Measurements from ENCODE around the gene MAPK12. TPM values are rescaled to one million over a fixed set of nuclear protein-coding genes. Genes with fewer than 3 reads are reported as not detected.

MAPK12 gene
- total and polyA plus RNA-seq, 2 donors (not counting 3 experiments of a cell fraction or from before 2014, with no cell fraction given): 72.3 to 86.8 TPM

GRCh38 chr22:50260434-50260800, 1.1 kb downstream of the MAPK12 start:
- H3K9ac ChIP-seq (replicated peaks; ENCODE audit: extremely low read depth, insufficient read depth, low read length): peak overlapping the region; percentile 67
- peak overlapping the region; percentile 22 for H3K27ac ChIP-seq (ENCODE audit: insufficient read depth, low read depth, low read length)

More at GRCh38 chr22:50260434-50260800, 1.1 kb downstream of the MAPK12 start:
- H3K4me1 ChIP-seq (ENCODE audit: control insufficient read depth, extremely low read depth, insufficient read depth, low read length): peaks cover 11% of the 10 kb centered on the region
- no peak for DNase-seq (ENCODE audit: low read depth, low spot score)
- intact Hi-C loops (cut with micrococcal nuclease): no loop called here
- no peaks in the 10 kb centered on the region for H3K27me3 ChIP-seq (ENCODE audit: control insufficient read depth in 2 of 2, insufficient read depth in 2 of 2, low read length in 2 of 2)
- peaks cover 22% of the 10 kb centered on the region for H3K79me2 ChIP-seq (ENCODE audit: control insufficient read depth, insufficient read depth, low read length)
- no TSS peak for BruUV-seq (replicated peaks)
- peak overlapping the region; percentile 76 for H2AFZ ChIP-seq (ENCODE audit: low read depth, low read length)
- ChIA-PET POLR2A (interaction anchor here (1.3 kb wide), 1 partner anchor 12 kb away, joined by 3 read pairs; no protein-coding TSS in a partner anchor), CTCF (interaction anchor here (0.6 to 4.9 kb wide), 6 partner anchors 9 to 81 kb away, joined by 3 to 41 read pairs (median 6); partner anchors contain the start of genes HDAC10 and MAPK11)
- peaks cover 0 to 24% of the 10 kb centered on the region in 2 experiments for H3K36me3 ChIP-seq (ENCODE audit: control insufficient read depth in 2 of 2, extremely low read depth in 1 of 2, insufficient read depth in 2 of 2, low read length in 2 of 2)
- dilution Hi-C loops (cut with MboI; ENCODE audit: extremely low pct_ligation_motif_present, low sequenced_read_pairs): no loop called here
- no peaks in the 10 kb centered on the region for H3K9me3 ChIP-seq (replicated peaks; ENCODE audit: control insufficient read depth, insufficient read depth, low read length)
- peak overlapping the region; percentile 85 for H3K4me2 ChIP-seq (ENCODE audit: insufficient read depth, low read length)
- peak overlapping the region; percentile 23 to 69 (median 49) for H3K4me3 ChIP-seq (replicated peaks in 1 of 3; ENCODE audit: insufficient read depth in 1 of 3, low read depth in 1 of 3, low read length in 3 of 3)
- no peak for FAIRE-seq
- TF ChIP-seq JUN (IDR thresholded peaks at IDR 0.05; ENCODE audit: borderline replicate concordance, insufficient read depth, insufficient read length, low read depth) (no peak), FOS (IDR thresholded peaks at IDR 0.05; ENCODE audit: borderline replicate concordance, insufficient read depth, low read length) (no peak), POLR2A (IDR thresholded peaks at IDR 0.05; ENCODE audit: low read depth, low read length) (no peak), MAX (IDR thresholded peaks at IDR 0.05; ENCODE audit: insufficient read depth, insufficient read length) (no peak), CTCF (IDR thresholded peaks at IDR 0.05; ENCODE audit: extremely low read depth in 1 of 2, insufficient read depth in 1 of 2, low read depth in 1 of 2, low read length in 2 of 2) (no peak), POLR2AphosphoS5 (IDR thresholded peaks at IDR 0.05; ENCODE audit: insufficient read depth, low read depth, low read length) (no peak), GATA2 (IDR thresholded peaks at IDR 0.05; ENCODE audit: insufficient read depth, insufficient read length, low read depth, low read length) (no peak), MYC (IDR thresholded peaks at IDR 0.05; ENCODE audit: low read depth, low read length) (no peak), EZH2 (IDR thresholded peaks at IDR 0.05; ENCODE audit: borderline replicate concordance, low read depth, low read length, severe bottlenecking) (no peak)
- H4K20me1 ChIP-seq (replicated peaks; ENCODE audit: control insufficient read depth, extremely low read depth, insufficient read depth, low read length): no peaks in the 10 kb centered on the region
- H3K9me1 ChIP-seq (replicated peaks; ENCODE audit: control insufficient read depth, extremely low read depth, insufficient read depth, low read length): no peaks in the 10 kb centered on the region

Measured in endothelial cell of umbilical vein (primary cell).